Neural progenitor cell (in vitro differentiated cells): Measurements from ENCODE around the gene S100A2.

Source experiments
- EZH2 ChIP-seq: fragments of 200-600 bp; sonication (generic); IDR thresholded peaks from 2 replicates; pipeline ENCODE4 v1.6.1; 2017; ENCODE audit warnings: antibody characterized with exemption, mild to moderate bottlenecking, moderate library complexity
- TF ChIP-seq, protein P1 (sequence below): fragments of 200-600 bp; sonication (generic); IDR thresholded peaks from 2 replicates; pipeline ENCODE4 v1.5.1; 2017; ENCODE audit warnings: antibody characterized with exemption, mild to moderate bottlenecking

DNA sequence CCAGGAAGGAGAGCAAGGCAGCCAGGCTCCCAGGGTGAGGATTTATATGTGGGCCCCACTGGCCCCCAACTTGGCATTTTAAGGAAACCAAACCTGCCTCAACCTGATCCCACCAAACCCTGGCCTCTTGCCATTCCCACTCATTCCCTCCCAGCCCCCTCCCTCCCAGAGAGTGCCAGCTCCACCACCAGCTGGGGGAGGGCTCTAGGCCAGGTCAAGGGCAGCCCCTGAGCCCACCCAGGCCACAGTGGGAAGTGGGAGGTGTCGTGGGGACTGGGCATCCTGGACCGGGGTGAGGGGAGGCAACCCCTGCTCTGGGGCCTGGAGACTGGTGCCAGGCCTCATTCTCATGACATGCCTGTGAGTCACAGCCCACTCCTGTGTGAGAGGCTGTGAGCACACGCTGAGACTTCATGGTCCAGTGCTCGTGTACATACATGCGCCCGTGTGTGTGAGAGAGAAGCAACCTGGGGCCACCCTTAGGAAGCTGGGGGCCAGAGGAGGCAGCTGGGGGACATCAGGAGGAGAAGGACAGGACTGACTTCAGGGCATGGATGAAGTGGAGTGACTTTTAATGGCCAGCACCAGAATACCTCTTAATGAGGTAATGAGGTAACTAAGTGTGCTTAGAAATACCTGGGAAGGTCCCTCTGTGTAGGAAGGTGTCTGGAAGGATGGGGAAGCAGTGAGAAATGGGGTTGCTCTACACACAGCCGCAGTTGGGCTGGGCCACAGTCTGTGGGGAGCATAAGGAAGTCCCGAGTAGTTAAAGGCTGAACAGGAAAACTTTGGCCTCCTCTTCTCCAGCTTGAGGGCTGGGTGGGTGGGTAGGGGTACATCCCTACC is at the start of gene S100A2:
- TF ChIP-seq, protein P1, sequence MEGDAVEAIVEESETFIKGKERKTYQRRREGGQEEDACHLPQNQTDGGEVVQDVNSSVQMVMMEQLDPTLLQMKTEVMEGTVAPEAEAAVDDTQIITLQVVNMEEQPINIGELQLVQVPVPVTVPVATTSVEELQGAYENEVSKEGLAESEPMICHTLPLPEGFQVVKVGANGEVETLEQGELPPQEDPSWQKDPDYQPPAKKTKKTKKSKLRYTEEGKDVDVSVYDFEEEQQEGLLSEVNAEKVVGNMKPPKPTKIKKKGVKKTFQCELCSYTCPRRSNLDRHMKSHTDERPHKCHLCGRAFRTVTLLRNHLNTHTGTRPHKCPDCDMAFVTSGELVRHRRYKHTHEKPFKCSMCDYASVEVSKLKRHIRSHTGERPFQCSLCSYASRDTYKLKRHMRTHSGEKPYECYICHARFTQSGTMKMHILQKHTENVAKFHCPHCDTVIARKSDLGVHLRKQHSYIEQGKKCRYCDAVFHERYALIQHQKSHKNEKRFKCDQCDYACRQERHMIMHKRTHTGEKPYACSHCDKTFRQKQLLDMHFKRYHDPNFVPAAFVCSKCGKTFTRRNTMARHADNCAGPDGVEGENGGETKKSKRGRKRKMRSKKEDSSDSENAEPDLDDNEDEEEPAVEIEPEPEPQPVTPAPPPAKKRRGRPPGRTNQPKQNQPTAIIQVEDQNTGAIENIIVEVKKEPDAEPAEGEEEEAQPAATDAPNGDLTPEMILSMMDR, result no peak
- TF ChIP-seq EZH2, result no peak
